H1 (cell line): ENCODE results near the gene TARS2. TPM values are rescaled to one million over a fixed set of nuclear protein-coding genes. Genes with fewer than 3 reads are reported as not detected.

Experiments used
- CREB1 ChIP-seq: IDR thresholded peaks from 2 replicates; pipeline ENCODE4 v1.6.1; 2012; ENCODE audit warnings: inconsistent platforms
- HDAC2 ChIP-seq, 2 experiments: fragments of 300-600 bp in 1 of 2; sonication (generic) in 1 of 2; IDR thresholded peaks; 2 replicates each; pipeline ENCODE4 v1.6.1; 2011 to 2012; ENCODE audit warnings: low read depth in 2 of 2, low read length in 2 of 2, mild to moderate bottlenecking in 2 of 2, moderate library complexity in 2 of 2, borderline replicate concordance in 1 of 2, inconsistent platforms in 1 of 2
- RFX5 ChIP-seq: IDR thresholded peaks from 2 replicates; pipeline ENCODE4 v1.6.1; 2011; ENCODE audit warnings: low read depth, low read length, improper control_type of control experiment, borderline replicate concordance
- SAP30 ChIP-seq: fragments of 300-600 bp; sonication (generic); IDR thresholded peaks from 2 replicates; pipeline ENCODE4 v1.7.1; 2012; ENCODE audit warnings: low read length, moderate library complexity, mild to moderate bottlenecking, inconsistent platforms; ENCODE audit not compliant: insufficient read depth, insufficient replicate concordance
- polyA plus RNA-seq, 7 experiments: library from polyadenylated mRNA; depleted of rRNA in 3 of 7; stranded (reverse) in 5 of 7; unstranded in 2 of 7; fragments of >200 nt in 5 of 7; fragments of 200-250 nt in 2 of 7; gene quantifications; 1 replicate in 5 of 7; 2 replicates in 1 of 7; 4 replicates in 1 of 7; pipeline versions ENCODE4 v1.2.1 to v1.2.3, GENCODE V29; 2011 to 2013; ENCODE audit warnings: missing spikeins in 2 of 7, mixed read lengths in 2 of 7
- total RNA-seq: library from RNA; stranded (reverse); fragmentation: NEBNext Ultra II Directional; extraction: Animal tissue kit (Norgen Biotek cat#: 25700); gene quantifications from 2 replicates; pipeline ENCODE4 v1.2.1, GENCODE V29; 2021
- TF ChIP-seq, protein P1 (sequence below): fragments of 300-600 bp; sonication (generic); IDR thresholded peaks from 2 replicates; pipeline ENCODE4 v1.7.1; 2012; ENCODE audit warnings: low read length, moderate library complexity, mild to moderate bottlenecking, inconsistent platforms; ENCODE audit not compliant: insufficient replicate concordance

TARS2 gene
- total and polyA plus RNA-seq, 2 of the 8 experiments (the other 6 are each of a cell fraction or from before 2014, with no cell fraction given), result 38.9 to 39.1 TPM

DNA sequence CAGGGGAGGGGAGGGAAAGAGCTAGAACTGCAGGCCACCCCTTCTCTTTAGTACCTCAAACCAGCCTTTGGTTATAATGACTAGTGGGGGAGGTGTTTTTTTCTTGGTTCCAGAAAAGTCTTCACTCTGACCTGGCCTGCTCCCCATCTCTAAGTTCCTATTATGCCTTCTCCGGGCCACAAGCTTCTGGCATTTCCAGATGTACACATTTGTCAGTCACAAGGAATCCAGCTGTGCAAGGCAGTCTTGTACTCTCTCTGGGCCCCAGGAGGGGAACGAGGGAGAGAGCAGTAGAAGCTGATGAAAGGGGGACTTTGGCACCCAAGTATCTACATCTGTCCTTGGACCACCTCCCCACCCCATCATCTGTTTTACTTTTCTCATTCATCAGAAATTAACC, 25.6 kb downstream of the TARS2 start (continued):
- TF ChIP-seq, protein P1, sequence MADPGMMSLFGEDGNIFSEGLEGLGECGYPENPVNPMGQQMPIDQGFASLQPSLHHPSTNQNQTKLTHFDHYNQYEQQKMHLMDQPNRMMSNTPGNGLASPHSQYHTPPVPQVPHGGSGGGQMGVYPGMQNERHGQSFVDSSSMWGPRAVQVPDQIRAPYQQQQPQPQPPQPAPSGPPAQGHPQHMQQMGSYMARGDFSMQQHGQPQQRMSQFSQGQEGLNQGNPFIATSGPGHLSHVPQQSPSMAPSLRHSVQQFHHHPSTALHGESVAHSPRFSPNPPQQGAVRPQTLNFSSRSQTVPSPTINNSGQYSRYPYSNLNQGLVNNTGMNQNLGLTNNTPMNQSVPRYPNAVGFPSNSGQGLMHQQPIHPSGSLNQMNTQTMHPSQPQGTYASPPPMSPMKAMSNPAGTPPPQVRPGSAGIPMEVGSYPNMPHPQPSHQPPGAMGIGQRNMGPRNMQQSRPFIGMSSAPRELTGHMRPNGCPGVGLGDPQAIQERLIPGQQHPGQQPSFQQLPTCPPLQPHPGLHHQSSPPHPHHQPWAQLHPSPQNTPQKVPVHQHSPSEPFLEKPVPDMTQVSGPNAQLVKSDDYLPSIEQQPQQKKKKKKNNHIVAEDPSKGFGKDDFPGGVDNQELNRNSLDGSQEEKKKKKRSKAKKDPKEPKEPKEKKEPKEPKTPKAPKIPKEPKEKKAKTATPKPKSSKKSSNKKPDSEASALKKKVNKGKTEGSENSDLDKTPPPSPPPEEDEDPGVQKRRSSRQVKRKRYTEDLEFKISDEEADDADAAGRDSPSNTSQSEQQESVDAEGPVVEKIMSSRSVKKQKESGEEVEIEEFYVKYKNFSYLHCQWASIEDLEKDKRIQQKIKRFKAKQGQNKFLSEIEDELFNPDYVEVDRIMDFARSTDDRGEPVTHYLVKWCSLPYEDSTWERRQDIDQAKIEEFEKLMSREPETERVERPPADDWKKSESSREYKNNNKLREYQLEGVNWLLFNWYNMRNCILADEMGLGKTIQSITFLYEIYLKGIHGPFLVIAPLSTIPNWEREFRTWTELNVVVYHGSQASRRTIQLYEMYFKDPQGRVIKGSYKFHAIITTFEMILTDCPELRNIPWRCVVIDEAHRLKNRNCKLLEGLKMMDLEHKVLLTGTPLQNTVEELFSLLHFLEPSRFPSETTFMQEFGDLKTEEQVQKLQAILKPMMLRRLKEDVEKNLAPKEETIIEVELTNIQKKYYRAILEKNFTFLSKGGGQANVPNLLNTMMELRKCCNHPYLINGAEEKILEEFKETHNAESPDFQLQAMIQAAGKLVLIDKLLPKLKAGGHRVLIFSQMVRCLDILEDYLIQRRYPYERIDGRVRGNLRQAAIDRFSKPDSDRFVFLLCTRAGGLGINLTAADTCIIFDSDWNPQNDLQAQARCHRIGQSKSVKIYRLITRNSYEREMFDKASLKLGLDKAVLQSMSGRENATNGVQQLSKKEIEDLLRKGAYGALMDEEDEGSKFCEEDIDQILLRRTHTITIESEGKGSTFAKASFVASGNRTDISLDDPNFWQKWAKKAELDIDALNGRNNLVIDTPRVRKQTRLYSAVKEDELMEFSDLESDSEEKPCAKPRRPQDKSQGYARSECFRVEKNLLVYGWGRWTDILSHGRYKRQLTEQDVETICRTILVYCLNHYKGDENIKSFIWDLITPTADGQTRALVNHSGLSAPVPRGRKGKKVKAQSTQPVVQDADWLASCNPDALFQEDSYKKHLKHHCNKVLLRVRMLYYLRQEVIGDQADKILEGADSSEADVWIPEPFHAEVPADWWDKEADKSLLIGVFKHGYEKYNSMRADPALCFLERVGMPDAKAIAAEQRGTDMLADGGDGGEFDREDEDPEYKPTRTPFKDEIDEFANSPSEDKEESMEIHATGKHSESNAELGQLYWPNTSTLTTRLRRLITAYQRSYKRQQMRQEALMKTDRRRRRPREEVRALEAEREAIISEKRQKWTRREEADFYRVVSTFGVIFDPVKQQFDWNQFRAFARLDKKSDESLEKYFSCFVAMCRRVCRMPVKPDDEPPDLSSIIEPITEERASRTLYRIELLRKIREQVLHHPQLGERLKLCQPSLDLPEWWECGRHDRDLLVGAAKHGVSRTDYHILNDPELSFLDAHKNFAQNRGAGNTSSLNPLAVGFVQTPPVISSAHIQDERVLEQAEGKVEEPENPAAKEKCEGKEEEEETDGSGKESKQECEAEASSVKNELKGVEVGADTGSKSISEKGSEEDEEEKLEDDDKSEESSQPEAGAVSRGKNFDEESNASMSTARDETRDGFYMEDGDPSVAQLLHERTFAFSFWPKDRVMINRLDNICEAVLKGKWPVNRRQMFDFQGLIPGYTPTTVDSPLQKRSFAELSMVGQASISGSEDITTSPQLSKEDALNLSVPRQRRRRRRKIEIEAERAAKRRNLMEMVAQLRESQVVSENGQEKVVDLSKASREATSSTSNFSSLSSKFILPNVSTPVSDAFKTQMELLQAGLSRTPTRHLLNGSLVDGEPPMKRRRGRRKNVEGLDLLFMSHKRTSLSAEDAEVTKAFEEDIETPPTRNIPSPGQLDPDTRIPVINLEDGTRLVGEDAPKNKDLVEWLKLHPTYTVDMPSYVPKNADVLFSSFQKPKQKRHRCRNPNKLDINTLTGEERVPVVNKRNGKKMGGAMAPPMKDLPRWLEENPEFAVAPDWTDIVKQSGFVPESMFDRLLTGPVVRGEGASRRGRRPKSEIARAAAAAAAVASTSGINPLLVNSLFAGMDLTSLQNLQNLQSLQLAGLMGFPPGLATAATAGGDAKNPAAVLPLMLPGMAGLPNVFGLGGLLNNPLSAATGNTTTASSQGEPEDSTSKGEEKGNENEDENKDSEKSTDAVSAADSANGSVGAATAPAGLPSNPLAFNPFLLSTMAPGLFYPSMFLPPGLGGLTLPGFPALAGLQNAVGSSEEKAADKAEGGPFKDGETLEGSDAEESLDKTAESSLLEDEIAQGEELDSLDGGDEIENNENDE, result no peak
- no peak for TF ChIP-seq CREB1
- no peak for TF ChIP-seq SAP30
- TF ChIP-seq HDAC2 (IDR thresholded peaks at IDR 0.05; ENCODE audit: borderline replicate concordance in 1 of 2, low read depth in 2 of 2, low read length in 2 of 2), result no peak
- TF ChIP-seq RFX5, result no peak
